Astrocyte (in vitro differentiated cells and primary cell): ENCODE data around the gene WARS2.

ENCODE experiments used
- CTCF ChIP-seq: IDR thresholded peaks from 2 replicates; pipeline ENCODE4 v1.5.1; 2011; ENCODE audit warnings: low read depth, mild to moderate bottlenecking, inconsistent platforms, low read length, moderate library complexity; ENCODE audit not compliant: insufficient read depth
- EZH2 ChIP-seq: IDR thresholded peaks from 2 replicates; pipeline ENCODE4 v1.6.1; 2012; ENCODE audit warnings: mild to moderate bottlenecking, low read length, inconsistent platforms; ENCODE audit not compliant: insufficient read depth

DNA sequence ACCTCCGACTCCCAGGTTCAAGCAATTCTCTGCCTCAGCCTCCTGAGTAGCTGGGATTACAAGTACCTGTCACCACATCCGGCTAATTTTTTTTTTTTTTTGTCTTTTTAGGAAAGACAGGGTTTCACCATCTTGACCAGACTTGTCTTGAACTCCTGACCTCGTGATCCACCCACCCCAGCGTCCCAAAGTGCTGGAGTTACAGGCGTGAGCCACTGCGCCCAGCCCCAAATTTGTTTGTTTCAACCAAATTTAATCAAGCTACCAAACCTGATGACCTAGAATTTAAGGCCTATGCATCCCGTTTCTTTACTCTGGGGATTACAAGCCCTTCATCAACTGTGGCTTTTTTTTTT lies 94.0 kb downstream of the WARS2 start:
- TF ChIP-seq CTCF, result no peak
- TF ChIP-seq EZH2, result no peak
